ENCODE measurements around the gene MBP. TPM values are rescaled to one million over a fixed set of nuclear protein-coding genes. Genes with fewer than 3 reads are reported as not detected.

Gene MBP
- total RNA-seq, 1 donor from 2014 or later: 14.5 TPM

- H3K27ac Mint-ChIP-seq: peak overlapping the region; percentile 99
- H3K4me3 Mint-ChIP-seq: peak overlapping the region; percentile 77
- no peak for TF ChIP-seq CTCF (conservative IDR thresholded peaks at IDR 0.05)
Measured at GRCh38 chr18:77100751-77101355, 31.7 kb downstream of the MBP start.

GRCh38 chr18:77099485-77100370, 32.9 kb downstream of the MBP start:
- no peaks in the 10 kb centered on the region for H3K9me3 Mint-ChIP-seq
- H3K36me3 Mint-ChIP-seq: peaks cover 4% of the 10 kb centered on the region
- peak overlapping the region; percentile 34 for H3K4me3 Mint-ChIP-seq
- H3K27me3 Mint-ChIP-seq: no peaks in the 10 kb centered on the region
- no peak for DNase-seq (ENCODE audit: extremely low spot score, unreplicated experiment)
- peak overlapping the region; percentile 85 for H3K27ac Mint-ChIP-seq
- TF ChIP-seq CTCF (conservative IDR thresholded peaks at IDR 0.05): no peak
- H3K4me1 Mint-ChIP-seq (ENCODE audit: unreplicated experiment): peaks cover 77% of the 10 kb centered on the region

More at GRCh38 chr18:77100751-77101355, 31.7 kb downstream of the MBP start:
- Mint-ChIP-seq H3K9me3 (no peaks in the 10 kb centered on the region), H3K4me1 (ENCODE audit: unreplicated experiment) (peaks cover 74% of the 10 kb centered on the region), H3K36me3 (peaks cover 11% of the 10 kb centered on the region), H3K27me3 (no peaks in the 10 kb centered on the region)
- DNase-seq (ENCODE audit: extremely low spot score, unreplicated experiment): no peak

- H3K36me3 Mint-ChIP-seq: no peaks in the 10 kb centered on the region
- peak overlapping the region; percentile 85 for H3K27ac Mint-ChIP-seq
- peaks cover 70% of the 10 kb centered on the region for H3K4me1 Mint-ChIP-seq (ENCODE audit: unreplicated experiment)
- TF ChIP-seq CTCF (conservative IDR thresholded peaks at IDR 0.05): no peak
- H3K9me3 Mint-ChIP-seq: no peaks in the 10 kb centered on the region
- H3K27me3 Mint-ChIP-seq: no peaks in the 10 kb centered on the region
- no peak for DNase-seq (ENCODE audit: extremely low spot score, unreplicated experiment)
- H3K4me3 Mint-ChIP-seq: peak overlapping the region; percentile 77
Measured at GRCh38 chr18:77098538-77099174, 33.9 kb downstream of the MBP start.

- no peaks in the 10 kb centered on the region for H3K27me3 Mint-ChIP-seq
- H3K36me3 Mint-ChIP-seq: no peaks in the 10 kb centered on the region
- peaks cover 69% of the 10 kb centered on the region for H3K4me1 Mint-ChIP-seq (ENCODE audit: unreplicated experiment)
- peak overlapping the region; percentile 77 for H3K4me3 Mint-ChIP-seq
- no peaks in the 10 kb centered on the region for H3K9me3 Mint-ChIP-seq
- no peak for DNase-seq (ENCODE audit: extremely low spot score, unreplicated experiment)
- peak overlapping the region; percentile 85 for H3K27ac Mint-ChIP-seq
- TF ChIP-seq CTCF (conservative IDR thresholded peaks at IDR 0.05): no peak
Measured at GRCh38 chr18:77098029-77098428, 34.6 kb downstream of the MBP start.

DNA sequence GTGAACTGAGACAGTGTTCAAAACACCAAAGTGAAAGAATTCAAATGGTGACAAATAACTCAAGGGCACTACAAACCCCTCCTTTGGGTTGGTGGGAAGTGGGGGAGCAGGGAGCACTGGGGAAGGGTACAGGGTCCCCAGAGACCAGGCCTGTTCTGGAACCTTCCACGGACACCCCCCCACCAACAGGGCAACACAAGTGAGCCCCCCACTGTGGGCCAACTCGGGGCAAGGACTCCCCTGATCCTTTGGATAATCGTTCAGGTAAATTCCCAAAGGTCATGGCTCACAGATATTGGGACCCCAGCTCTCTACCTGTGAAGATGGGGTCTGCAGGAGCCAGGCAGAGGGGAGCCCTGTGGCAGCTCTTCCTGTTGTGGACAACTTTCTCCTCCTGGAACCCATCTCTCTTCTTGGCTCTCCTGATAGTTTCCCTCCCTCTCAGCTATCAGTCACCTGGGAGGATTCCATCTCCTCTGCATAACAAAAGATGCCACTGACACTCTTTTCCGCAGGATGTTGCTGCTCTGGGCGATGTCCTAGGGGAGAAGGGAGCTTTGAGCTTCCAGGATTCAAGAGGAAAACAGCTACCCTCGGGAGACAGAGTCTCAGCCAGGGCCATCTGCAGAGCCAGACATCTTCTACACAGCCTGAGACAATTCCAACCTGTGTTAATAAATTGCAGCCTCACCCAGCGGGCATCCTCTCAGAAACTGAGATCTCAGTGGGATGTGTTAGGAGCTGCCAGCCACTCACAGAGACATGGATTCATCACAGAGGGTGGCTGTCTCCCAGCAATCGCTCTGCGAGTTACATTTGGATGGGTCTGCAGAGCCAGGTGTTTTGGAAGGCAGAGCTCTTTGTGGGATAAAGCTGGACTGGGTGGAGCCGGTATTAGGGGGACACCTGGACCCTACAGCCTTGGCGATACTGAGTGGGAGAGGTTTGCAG, 35.4 kb downstream of the MBP start:
- no peak for DNase-seq (ENCODE audit: extremely low spot score, unreplicated experiment)
- H3K27ac Mint-ChIP-seq: peak overlapping the region; percentile 51
- H3K9me3 Mint-ChIP-seq: no peaks in the 10 kb centered on the region
- H3K27me3 Mint-ChIP-seq: no peaks in the 10 kb centered on the region
- H3K36me3 Mint-ChIP-seq: no peaks in the 10 kb centered on the region
- H3K4me1 Mint-ChIP-seq (ENCODE audit: unreplicated experiment): peaks cover 67% of the 10 kb centered on the region
- no peak for TF ChIP-seq CTCF (conservative IDR thresholded peaks at IDR 0.05)
- H3K4me3 Mint-ChIP-seq: peak overlapping the region; percentile 58
